Amniotic epithelial cell (primary cell): ENCODE data around the gene SP2.

Source experiments
- DNase-seq: peaks from one replicate; pipeline ENCODE4 v3.0.0-alpha.2; 2010; ENCODE audit warnings: low read depth

The SP2 gene

GRCh38 chr17:47895856-47896671, at the start of gene SP2:
TSS of gene SP2 (plus strand) at chr17:47896236. CDS start at chr17:47896287, 51 bp downstream.
- DNase-seq = peak; percentile 100

GRCh38 chr17:47846716-47847340, 49.2 kb upstream of the SP2 start:
- DNase-seq = no peak

GRCh38 chr17:47847341-47848197, 48.5 kb upstream of the SP2 start:
- DNase-seq = no peak

- no peak for DNase-seq
Measured at GRCh38 chr17:47848198-47848513, 47.9 kb upstream of the SP2 start.

GRCh38 chr17:47850373-47850691, 45.7 kb upstream of the SP2 start:
- DNase-seq = no peak

- peak; percentile 53 for DNase-seq
Measured at GRCh38 chr17:47850692-47851573, 45.1 kb upstream of the SP2 start, which contains the start of gene SP6. TSS of gene SP6 (minus strand) at chr17:47851163. CDS start at chr17:47848429, 2,734 bp downstream.

- DNase-seq = no peak
Measured at GRCh38 chr17:47851764-47852112, 44.3 kb upstream of the SP2 start.

- no peak for DNase-seq
Measured at GRCh38 chr17:47852113-47852949, 43.7 kb upstream of the SP2 start.

- DNase-seq = no peak
Measured at GRCh38 chr17:47853616-47854015, 42.4 kb upstream of the SP2 start.

- DNase-seq = no peak
Measured at GRCh38 chr17:47855737-47856136, 40.3 kb upstream of the SP2 start.

GRCh38 chr17:47856830-47857229, 39.2 kb upstream of the SP2 start:
- DNase-seq = no peak

- DNase-seq = no peak
Measured at GRCh38 chr17:47857551-47858455, 38.2 kb upstream of the SP2 start.

- DNase-seq = no peak
Measured at GRCh38 chr17:47860386-47860785, 35.6 kb upstream of the SP2 start.

GRCh38 chr17:47862621-47863440, 33.2 kb upstream of the SP2 start:
- peak; percentile 85 for DNase-seq

- no peak for DNase-seq
Measured at GRCh38 chr17:47864791-47865216, 31.2 kb upstream of the SP2 start.

GRCh38 chr17:47866941-47867340, 29.1 kb upstream of the SP2 start:
- DNase-seq = peak; percentile 65

- DNase-seq = no peak
Measured at GRCh38 chr17:47867813-47868533, 28.1 kb upstream of the SP2 start.

GRCh38 chr17:47869114-47869513, 26.9 kb upstream of the SP2 start:
- no peak for DNase-seq
